Retinal pigment epithelial cell (primary cell): ENCODE measurements around the gene AFTPH.

Experiments
- DNase-seq: peaks from one replicate; pipeline ENCODE4 v3.0.0-alpha.2; 2010; ENCODE audit warnings: low read depth
- H3K4me3 ChIP-seq: 2 replicates; pipeline ENCODE4 v1.5.1; 2011; ENCODE audit warnings: mild to moderate bottlenecking, low read length, control low read depth, moderate library complexity
- CTCF ChIP-seq: conservative IDR thresholded peaks from 2 replicates; pipeline ENCODE4 v1.5.1; 2011; ENCODE audit warnings: low read depth, low read length, control low read depth, inconsistent platforms

AFTPH gene

DNA sequence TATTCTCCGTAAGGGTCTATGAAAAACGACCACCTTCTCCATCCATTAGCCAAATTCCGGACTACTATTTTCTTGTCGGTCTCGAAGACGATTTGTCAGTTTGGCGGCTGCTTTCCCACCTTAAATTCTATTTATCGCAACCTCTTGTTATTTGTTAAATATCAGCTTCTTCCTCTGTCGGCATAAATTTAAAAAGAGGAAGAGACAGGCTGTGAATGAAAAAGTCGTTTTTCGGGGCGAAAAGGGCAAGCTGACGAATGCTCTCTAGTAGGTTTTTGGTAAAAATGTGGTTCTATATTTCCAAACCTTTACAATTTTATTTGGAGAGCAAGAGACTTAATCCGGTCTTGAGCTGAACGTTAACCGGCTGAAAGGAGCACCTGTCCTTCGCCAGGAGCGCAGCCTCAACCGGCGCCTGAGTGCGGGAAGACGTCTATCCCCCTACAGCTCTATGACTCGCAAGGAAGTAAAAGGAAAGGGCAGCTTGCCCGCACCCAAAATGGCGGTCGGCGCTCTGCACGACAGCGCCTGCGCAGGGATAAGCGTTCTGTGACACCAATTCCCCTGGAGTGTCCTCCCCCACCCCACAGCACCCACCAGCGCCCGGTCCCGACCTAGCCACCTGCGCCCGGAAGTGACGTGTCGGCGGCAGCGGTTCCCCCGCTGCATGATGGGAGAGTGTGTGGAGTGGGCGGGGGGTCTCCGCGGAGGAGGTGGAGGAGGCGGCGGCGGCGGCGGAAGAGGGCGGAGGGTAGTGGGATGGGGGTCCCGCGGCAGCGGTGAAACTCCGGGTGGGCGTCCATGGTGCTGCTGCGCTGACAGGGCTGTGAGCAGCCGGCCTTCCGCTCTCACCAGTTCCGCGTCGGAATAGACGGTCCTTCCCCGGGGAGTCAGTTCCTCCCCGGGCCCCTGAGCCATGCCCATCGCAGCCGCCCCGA, at the start of gene AFTPH:
Gene AFTPH, plus strand, starts transcription at position 663 of the 938 bp plus-strand sequence. CDS start 27,147 bp downstream, outside the sequence.
- peak within 1 kb of the TSS; percentile 81 for H3K4me3 ChIP-seq
- DNase-seq = peak; percentile 96
- no peak for TF ChIP-seq CTCF

DNA sequence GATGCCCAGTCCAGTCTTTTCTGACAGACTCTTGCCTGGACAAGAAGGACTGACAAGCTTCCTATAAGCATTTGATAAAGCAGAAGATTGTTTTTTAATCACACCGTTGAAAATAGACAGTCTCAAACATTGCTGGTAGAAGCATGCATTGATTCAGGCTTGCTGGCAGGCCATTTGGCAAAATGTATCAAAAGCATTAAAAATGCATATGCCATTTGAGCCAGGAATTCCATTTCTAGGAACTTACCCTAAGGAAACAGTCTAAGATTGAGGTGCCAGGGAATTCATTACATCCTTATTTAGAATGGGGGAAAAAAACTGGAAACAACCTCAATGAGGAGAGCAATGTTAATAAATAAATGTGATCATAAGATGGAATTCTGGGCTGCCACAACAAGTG, 49.5 kb upstream of the AFTPH start:
- TF ChIP-seq CTCF = no peak
- no peak for DNase-seq
- H3K4me3 ChIP-seq = no peak overlapping the region

- DNase-seq = no peak
- no peak overlapping the region for H3K4me3 ChIP-seq
- TF ChIP-seq CTCF = no peak
Observed at GRCh38 chr2:64477037-64477436, 47.1 kb upstream of the AFTPH start.

DNA sequence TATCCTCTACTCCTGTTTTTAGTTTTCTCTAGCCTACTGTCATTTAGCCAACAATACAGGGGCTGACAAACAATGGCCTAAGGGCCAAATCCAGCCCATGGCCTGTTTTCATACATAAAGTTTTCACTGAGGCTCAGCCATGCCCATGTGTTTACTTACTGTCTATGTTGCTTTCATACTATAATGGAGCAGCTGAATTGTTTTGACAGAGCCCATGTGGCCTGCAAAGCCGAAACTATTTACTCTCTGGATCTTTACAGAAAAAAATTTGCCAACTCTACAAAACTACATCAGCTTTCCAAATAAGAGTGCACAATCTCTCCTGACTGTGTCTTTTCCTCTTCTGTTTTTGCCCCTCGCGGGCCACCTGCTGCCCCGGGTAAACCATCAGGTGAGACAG, 46.1 kb upstream of the AFTPH start:
- TF ChIP-seq CTCF = no peak
- H3K4me3 ChIP-seq = no peak overlapping the region
- DNase-seq = no peak

DNA sequence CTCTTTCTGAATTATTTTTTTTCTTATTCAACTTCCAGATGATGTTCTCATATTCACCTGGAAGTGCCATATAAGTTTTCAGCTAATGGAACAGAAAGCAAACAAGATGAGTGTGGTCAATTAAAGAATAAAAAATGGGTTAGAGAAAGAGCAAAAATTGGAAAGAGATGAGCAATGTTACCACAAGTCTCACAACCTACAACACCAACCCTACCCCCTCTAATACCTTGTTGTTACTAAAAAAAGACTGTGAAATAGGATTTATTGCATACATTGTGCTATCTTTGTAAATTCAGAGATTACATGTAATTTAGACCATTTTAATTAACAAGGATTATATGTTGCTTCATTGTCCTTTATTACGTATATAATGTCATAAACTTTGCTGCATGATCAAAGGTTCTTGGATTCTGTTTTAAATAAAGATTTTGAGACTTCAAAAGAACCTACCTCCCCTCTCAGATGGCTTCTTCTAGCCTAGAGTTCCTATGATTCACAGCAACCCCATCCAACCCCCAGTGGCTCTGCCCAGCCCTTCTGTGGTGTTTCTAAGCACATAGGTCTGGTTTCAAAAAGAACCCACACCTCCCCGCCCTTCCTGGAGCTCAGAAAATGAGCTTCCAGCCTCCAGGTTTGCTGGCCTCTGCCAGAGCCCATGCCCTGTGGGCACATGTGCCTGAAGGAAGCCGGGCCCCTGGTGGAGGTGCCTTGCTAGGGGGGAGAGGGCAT, 45.5 kb upstream of the AFTPH start:
- no peak overlapping the region for H3K4me3 ChIP-seq
- DNase-seq = no peak
- TF ChIP-seq CTCF = no peak

DNA sequence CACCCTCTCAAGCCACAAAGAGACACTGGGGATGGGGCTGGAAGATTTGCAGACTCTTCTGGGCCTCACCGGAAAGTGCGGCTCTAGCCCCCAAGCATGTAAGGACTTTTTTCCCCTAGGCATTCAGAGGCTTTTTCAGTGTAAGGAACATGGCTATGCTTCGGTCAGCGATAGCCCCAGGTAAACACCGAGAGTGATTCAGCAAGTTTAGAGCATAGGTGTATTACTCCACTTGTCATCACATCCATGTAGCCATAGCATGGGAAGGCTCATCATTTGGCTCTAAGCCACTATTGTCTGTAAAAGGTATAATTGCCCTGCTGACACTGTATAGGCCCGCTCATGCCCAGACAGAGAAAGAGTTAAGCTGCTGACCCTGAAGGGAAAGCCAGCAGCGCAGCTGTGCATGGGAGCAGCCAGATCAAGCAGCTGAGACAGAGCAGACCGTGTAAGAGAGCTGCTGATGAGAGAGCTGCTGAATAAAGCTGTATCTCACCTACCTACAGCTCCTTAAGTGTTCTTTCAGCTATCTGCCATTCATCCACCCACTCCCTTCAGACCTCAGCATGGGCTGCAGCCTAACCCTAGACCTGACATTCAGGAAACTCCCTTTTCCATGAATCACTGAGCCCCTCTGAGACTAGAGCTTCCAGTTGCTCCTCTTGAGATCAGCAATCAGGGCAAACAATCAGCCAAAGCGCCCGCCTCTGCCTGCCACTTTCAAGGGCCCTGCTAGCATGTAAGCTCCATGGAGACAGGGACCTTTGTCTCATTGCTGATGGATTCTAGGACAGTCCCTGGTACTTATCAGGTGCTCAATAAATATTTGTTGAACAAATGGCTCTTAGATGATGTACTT, 44.6 kb upstream of the AFTPH start:
- no peak for TF ChIP-seq CTCF
- no peak for DNase-seq
- no peak overlapping the region for H3K4me3 ChIP-seq
